A673 (cell line): ENCODE results near the gene RMI2.

ENCODE experiments used
- CTCF ChIP-seq: fragments of 300-800, 200-600 bp; sonication (generic); conservative IDR thresholded peaks from 2 replicates; pipeline ENCODE4 v1.5.1; 2017; ENCODE audit warnings: low read depth, mild to moderate bottlenecking, antibody characterized with exemption, low read length, moderate library complexity, mixed read lengths
- EZH2 ChIP-seq: fragments of 200-600 bp; sonication (generic); IDR thresholded peaks from 2 replicates; pipeline ENCODE4 v1.6.1; 2017; ENCODE audit warnings: borderline replicate concordance, low read depth, mild to moderate bottlenecking, mixed read lengths, antibody characterized with exemption, low read length; ENCODE audit not compliant: poor library complexity, severe bottlenecking

- TF ChIP-seq CTCF (no peak), EZH2 (no peak)
These were observed 22.2 kb downstream of the RMI2 start for GRCh38 chr16:11367483-11367906.
